Measurements from ENCODE around the gene UBE2A.

UBE2A gene

DNA sequence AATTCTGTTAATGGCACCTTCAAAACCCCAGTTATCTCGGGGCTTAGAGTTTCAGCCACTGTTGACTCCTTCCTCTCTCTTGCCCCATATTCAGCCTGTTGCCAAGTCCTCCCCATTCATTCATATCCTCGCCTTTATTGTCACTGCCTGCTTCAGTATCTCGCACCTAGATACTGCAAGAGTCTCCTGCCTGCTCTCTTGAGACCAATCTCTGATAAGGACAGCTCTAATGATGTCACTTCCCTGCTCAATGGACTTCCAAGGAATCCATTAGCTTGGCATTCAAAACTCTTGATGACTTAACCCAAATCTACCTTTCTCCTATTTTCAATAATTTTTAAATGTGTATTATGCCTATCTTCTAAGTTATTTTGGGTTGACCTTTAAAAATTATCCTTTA, 1.1 kb upstream of the UBE2A start:
- H3K4me1 ChIP-seq (ENCODE audit: control insufficient read depth, insufficient read depth, low read length), result peaks cover 5% of the 10 kb centered on the region; the same call in 1 of the 2 replicates
- ChIA-PET CTCF (no interaction called here), POLR2A (interaction anchor here (1.0 to 2.4 kb wide), 4 partner anchors 31 to 280 kb away, joined by 3 to 12 read pairs (median 8); partner anchors contain the start of genes NKRF, RPL39 and UPF3B)
- TF ChIP-seq KLF16 (tag by site-specific recombination; IDR thresholded peaks at IDR 0.05) (no peak), ZXDB (tag by site-specific recombination; IDR thresholded peaks at IDR 0.05) (0 out of 2 replicates have a peak, but pooled peaks have one; percentile 15), ZBTB17 (tag by site-specific recombination; IDR thresholded peaks at IDR 0.05) (peak; percentile 50; the same call in 1 of the 2 replicates), ATF2 (tag by site-specific recombination; IDR thresholded peaks at IDR 0.05; ENCODE audit: low read depth) (peak; percentile 58; the same call in 1 of the 2 replicates), SCRT2 (tag by site-specific recombination; IDR thresholded peaks at IDR 0.05) (peak; percentile 54), ZNF10 (tag by site-specific recombination; IDR thresholded peaks at IDR 0.05) (no peak)
- no peak overlapping the region for H3K27ac ChIP-seq (ENCODE audit: extremely low read depth, low read depth, low read length)
- H3K4me3 ChIP-seq (ENCODE audit: low read depth, low read length), result no peak overlapping the region
- peaks cover 7 to 10% of the 10 kb centered on the region in 2 experiments for H3K36me3 ChIP-seq (ENCODE audit: control insufficient read depth in 2 of 2, insufficient read depth in 1 of 2, low read length in 2 of 2)
- H3K9me3 ChIP-seq (ENCODE audit: control insufficient read depth, insufficient read depth, low read depth, low read length), result no peaks in the 10 kb centered on the region

GRCh38 chrX:119573840-119574393, 446 bp upstream of the UBE2A start:
- POLR2A ChIA-PET, result interaction anchor here (0.5 to 2.4 kb wide), 15 partner anchors 8 to 279 kb away, joined by 3 to 20 read pairs (median 5); partner anchors contain the start of genes NKRF, RPL39, SEPTIN6 and STEEP1
- CTCF ChIA-PET, result interaction anchor here (0.6 to 1.3 kb wide), 4 partner anchors 8 to 155 kb away, joined by 3 to 4 read pairs (median 3); no protein-coding TSS in a partner anchor
- peak overlapping the region; percentile 64; the same call in 1 of the 2 replicates for H3K27ac ChIP-seq (ENCODE audit: extremely low read depth, low read depth, low read length)
- TF ChIP-seq ZNF211 (tag by site-specific recombination; IDR thresholded peaks at IDR 0.05; ENCODE audit: low read depth) (no peak), ZNF335 (tag by site-specific recombination; conservative IDR thresholded peaks at IDR 0.05) (peak; percentile 90), BCL11B (tag by site-specific recombination; IDR thresholded peaks at IDR 0.05; ENCODE audit: low read depth) (0 out of 2 replicates have a peak, but pooled peaks have one; percentile 38), ZBTB1 (tag by site-specific recombination; IDR thresholded peaks at IDR 0.05) (no peak), ZBTB20 (tag by site-specific recombination; IDR thresholded peaks at IDR 0.05) (peak; percentile 49; the same call in 1 of the 2 replicates), ZNF138 (tag by site-specific recombination; IDR thresholded peaks at IDR 0.05; ENCODE audit: borderline replicate concordance) (no peak), ZNF623 (tag by site-specific recombination; IDR thresholded peaks at IDR 0.05) (0 out of 2 replicates have a peak, but pooled peaks have one; percentile 14), EGR2 (tag by site-specific recombination; IDR thresholded peaks at IDR 0.05; ENCODE audit: low read depth) (peak; percentile 68), ZNF473 (tag by site-specific recombination; IDR thresholded peaks at IDR 0.05) (no peak), ZXDB (tag by site-specific recombination; IDR thresholded peaks at IDR 0.05) (0 out of 2 replicates have a peak, but pooled peaks have one; percentile 78), ZNF112 (tag by site-specific recombination; IDR thresholded peaks at IDR 0.05) (no peak), ZNF600 (tag by site-specific recombination; IDR thresholded peaks at IDR 0.05) (no peak), ZIC2 (tag by site-specific recombination; IDR thresholded peaks at IDR 0.05) (0 out of 2 replicates have a peak, but pooled peaks have one; percentile 61), ZBTB17 (tag by site-specific recombination; IDR thresholded peaks at IDR 0.05) (no peak), ZBTB48 (tag by site-specific recombination; IDR thresholded peaks at IDR 0.05) (no peak; the same call in 1 of the 2 replicates), ZNF624 (tag by site-specific recombination; IDR thresholded peaks at IDR 0.05) (no peak), ZBTB7A (tag by site-specific recombination; IDR thresholded peaks at IDR 0.05; ENCODE audit: low read depth) (no peak), ZFHX2 (tag by site-specific recombination; conservative IDR thresholded peaks at IDR 0.05) (peak; percentile 73), OSR2 (tag by site-specific recombination; IDR thresholded peaks at IDR 0.05) (no peak), ZNF394 (tag by site-specific recombination; IDR thresholded peaks at IDR 0.05; ENCODE audit: borderline replicate concordance) (no peak), SETDB1 (IDR thresholded peaks at IDR 0.05; ENCODE audit: insufficient read length, low read length) (no peak), ZNF626 (tag by site-specific recombination; IDR thresholded peaks at IDR 0.05) (no peak), ZNF529 (tag by site-specific recombination; IDR thresholded peaks at IDR 0.05; ENCODE audit: insufficient replicate concordance) (no peak), ZNF214 (tag by site-specific recombination; IDR thresholded peaks at IDR 0.05; ENCODE audit: borderline replicate concordance) (no peak)
- TF ChIP-seq, protein P1, sequence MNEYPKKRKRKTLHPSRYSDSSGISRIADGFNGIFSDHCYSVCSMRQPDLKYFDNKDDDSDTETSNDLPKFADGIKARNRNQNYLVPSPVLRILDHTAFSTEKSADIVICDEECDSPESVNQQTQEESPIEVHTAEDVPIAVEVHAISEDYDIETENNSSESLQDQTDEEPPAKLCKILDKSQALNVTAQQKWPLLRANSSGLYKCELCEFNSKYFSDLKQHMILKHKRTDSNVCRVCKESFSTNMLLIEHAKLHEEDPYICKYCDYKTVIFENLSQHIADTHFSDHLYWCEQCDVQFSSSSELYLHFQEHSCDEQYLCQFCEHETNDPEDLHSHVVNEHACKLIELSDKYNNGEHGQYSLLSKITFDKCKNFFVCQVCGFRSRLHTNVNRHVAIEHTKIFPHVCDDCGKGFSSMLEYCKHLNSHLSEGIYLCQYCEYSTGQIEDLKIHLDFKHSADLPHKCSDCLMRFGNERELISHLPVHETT (tag by site-specific recombination; IDR thresholded peaks at IDR 0.05), result peak; percentile 47; the same call in 1 of the 2 replicates
- TF ChIP-seq, protein P2, sequence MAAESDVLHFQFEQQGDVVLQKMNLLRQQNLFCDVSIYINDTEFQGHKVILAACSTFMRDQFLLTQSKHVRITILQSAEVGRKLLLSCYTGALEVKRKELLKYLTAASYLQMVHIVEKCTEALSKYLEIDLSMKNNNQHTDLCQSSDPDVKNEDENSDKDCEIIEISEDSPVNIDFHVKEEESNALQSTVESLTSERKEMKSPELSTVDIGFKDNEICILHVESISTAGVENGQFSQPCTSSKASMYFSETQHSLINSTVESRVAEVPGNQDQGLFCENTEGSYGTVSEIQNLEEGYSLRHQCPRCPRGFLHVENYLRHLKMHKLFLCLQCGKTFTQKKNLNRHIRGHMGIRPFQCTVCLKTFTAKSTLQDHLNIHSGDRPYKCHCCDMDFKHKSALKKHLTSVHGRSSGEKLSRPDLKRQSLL (tag by site-specific recombination; IDR thresholded peaks at IDR 0.05), result peak; percentile 72
- no peaks in the 10 kb centered on the region for H3K9me3 ChIP-seq (ENCODE audit: control insufficient read depth, insufficient read depth, low read depth, low read length)
- H3K4me3 ChIP-seq (ENCODE audit: low read depth, low read length), result peak overlapping the region; percentile 76
- H3K4me1 ChIP-seq (ENCODE audit: control insufficient read depth, insufficient read depth, low read length), result peaks cover 5% of the 10 kb centered on the region; the same call in 1 of the 2 replicates
- H3K36me3 ChIP-seq (ENCODE audit: control insufficient read depth in 2 of 2, insufficient read depth in 1 of 2, low read length in 2 of 2), result peaks cover 7 to 10% of the 10 kb centered on the region in 2 experiments
